ENCODE measurements around the gene ADARB1. TPM values are rescaled to one million over a fixed set of nuclear protein-coding genes. Genes with fewer than 3 reads are reported as not detected.

The ADARB1 gene
- total and polyA plus RNA-seq, 2 experiments from 2014 or later, result 9.4 to 14.0 TPM

GRCh38 chr21:45261093-45261492, 186.7 kb downstream of the ADARB1 start:
- Histone ChIP-seq H3K4me3 (no peak overlapping the region), H3K4me1 (ENCODE audit: low read depth) (peaks cover 23% of the 10 kb centered on the region), H3K9me3 (ENCODE audit: low read depth) (no peaks in the 10 kb centered on the region), H3K36me3 (peaks cover 6% of the 10 kb centered on the region), H3K27ac (no peak overlapping the region), H3K27me3 (no peaks in the 10 kb centered on the region)
- no peak for DNase-seq (ENCODE audit: low read depth in 1 of 2, low spot score in 1 of 2)
- TF ChIP-seq CTCF (IDR thresholded peaks at IDR 0.05; ENCODE audit: low read depth, low read length), result no peak

- Histone ChIP-seq H3K9me3 (ENCODE audit: low read depth) (no peaks in the 10 kb centered on the region), H3K27ac (no peak overlapping the region), H3K27me3 (no peaks in the 10 kb centered on the region), H3K36me3 (peaks cover 6% of the 10 kb centered on the region), H3K4me3 (no peak overlapping the region), H3K4me1 (ENCODE audit: low read depth) (peaks cover 13% of the 10 kb centered on the region)
- DNase-seq (ENCODE audit: low read depth in 1 of 2, low spot score in 1 of 2), result no peak
- TF ChIP-seq CTCF (IDR thresholded peaks at IDR 0.05; ENCODE audit: low read depth, low read length), result no peak
These were observed 187.7 kb downstream of the ADARB1 start for GRCh38 chr21:45262041-45262581.

- peaks cover 9% of the 10 kb centered on the region for H3K36me3 ChIP-seq
- peaks cover 8% of the 10 kb centered on the region for H3K4me1 ChIP-seq (ENCODE audit: low read depth)
- H3K4me3 ChIP-seq, result no peak overlapping the region
- no peak for DNase-seq (ENCODE audit: low read depth in 1 of 2, low spot score in 1 of 2)
- TF ChIP-seq CTCF (IDR thresholded peaks at IDR 0.05; ENCODE audit: low read depth, low read length), result no peak
- H3K27me3 ChIP-seq, result no peaks in the 10 kb centered on the region
- H3K9me3 ChIP-seq (ENCODE audit: low read depth), result no peaks in the 10 kb centered on the region
- H3K27ac ChIP-seq, result no peak overlapping the region
These were observed 188.2 kb downstream of the ADARB1 start for GRCh38 chr21:45262616-45263015.

- H3K36me3 ChIP-seq, result peaks cover 9% of the 10 kb centered on the region
- no peak for DNase-seq (ENCODE audit: low read depth in 1 of 2, low spot score in 1 of 2)
These were observed 189.2 kb downstream of the ADARB1 start for GRCh38 chr21:45263534-45263933.

GRCh38 chr21:45264146-45264911, 189.9 kb downstream of the ADARB1 start:
- H3K36me3 ChIP-seq, result peaks cover 9% of the 10 kb centered on the region
- no peak for DNase-seq (ENCODE audit: low read depth in 1 of 2, low spot score in 1 of 2)

More at GRCh38 chr21:45263534-45263933, 189.2 kb downstream of the ADARB1 start:
- Histone ChIP-seq H3K27me3 (no peaks in the 10 kb centered on the region), H3K4me3 (no peak overlapping the region), H3K4me1 (ENCODE audit: low read depth) (no peaks in the 10 kb centered on the region), H3K27ac (peak overlapping the region; percentile 34), H3K9me3 (ENCODE audit: low read depth) (no peaks in the 10 kb centered on the region)
- TF ChIP-seq CTCF (IDR thresholded peaks at IDR 0.05; ENCODE audit: low read depth, low read length), result no peak

More at GRCh38 chr21:45264146-45264911, 189.9 kb downstream of the ADARB1 start:
- H3K9me3 ChIP-seq (ENCODE audit: low read depth), result no peaks in the 10 kb centered on the region
- no peak overlapping the region for H3K4me3 ChIP-seq
- H3K27ac ChIP-seq, result no peak overlapping the region
- no peak for TF ChIP-seq CTCF (IDR thresholded peaks at IDR 0.05; ENCODE audit: low read depth, low read length)
- H3K4me1 ChIP-seq (ENCODE audit: low read depth), result no peaks in the 10 kb centered on the region
- no peaks in the 10 kb centered on the region for H3K27me3 ChIP-seq

Data from cardiac muscle cell (in vitro differentiated cells and primary cell).